ENCODE results near the gene MYH2.

DNA sequence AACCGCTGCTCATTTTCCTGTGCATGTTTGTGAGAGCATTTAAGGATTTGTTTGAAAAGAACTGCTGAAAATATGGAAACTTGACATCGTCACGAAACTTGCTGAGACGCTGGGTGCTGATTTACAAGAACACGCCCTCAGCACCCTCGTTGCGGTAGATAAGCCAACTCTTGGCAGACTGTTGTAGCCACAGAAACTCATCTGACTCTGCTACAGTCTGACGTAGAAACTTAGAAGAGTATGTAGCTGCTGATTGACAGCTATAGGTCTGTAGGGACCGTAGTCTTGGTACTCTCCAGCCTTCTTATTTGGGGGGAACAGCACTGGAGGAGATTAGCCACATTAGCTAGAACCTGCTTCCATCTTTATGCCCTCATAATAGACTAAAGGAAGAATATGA, 36.1 kb upstream of the MYH2 start:
- no peak for TF ChIP-seq EZH2 (IDR thresholded peaks at IDR 0.05; ENCODE audit: borderline replicate concordance, insufficient read depth, low read depth, low read length, poor library complexity, severe bottlenecking)
- TF ChIP-seq, protein P1, sequence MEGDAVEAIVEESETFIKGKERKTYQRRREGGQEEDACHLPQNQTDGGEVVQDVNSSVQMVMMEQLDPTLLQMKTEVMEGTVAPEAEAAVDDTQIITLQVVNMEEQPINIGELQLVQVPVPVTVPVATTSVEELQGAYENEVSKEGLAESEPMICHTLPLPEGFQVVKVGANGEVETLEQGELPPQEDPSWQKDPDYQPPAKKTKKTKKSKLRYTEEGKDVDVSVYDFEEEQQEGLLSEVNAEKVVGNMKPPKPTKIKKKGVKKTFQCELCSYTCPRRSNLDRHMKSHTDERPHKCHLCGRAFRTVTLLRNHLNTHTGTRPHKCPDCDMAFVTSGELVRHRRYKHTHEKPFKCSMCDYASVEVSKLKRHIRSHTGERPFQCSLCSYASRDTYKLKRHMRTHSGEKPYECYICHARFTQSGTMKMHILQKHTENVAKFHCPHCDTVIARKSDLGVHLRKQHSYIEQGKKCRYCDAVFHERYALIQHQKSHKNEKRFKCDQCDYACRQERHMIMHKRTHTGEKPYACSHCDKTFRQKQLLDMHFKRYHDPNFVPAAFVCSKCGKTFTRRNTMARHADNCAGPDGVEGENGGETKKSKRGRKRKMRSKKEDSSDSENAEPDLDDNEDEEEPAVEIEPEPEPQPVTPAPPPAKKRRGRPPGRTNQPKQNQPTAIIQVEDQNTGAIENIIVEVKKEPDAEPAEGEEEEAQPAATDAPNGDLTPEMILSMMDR (IDR thresholded peaks at IDR 0.05), result no peak

All from B cell (primary cell).